Measurements from ENCODE around the gene TAF13. TPM values are rescaled to one million over a fixed set of nuclear protein-coding genes. Genes with fewer than 3 reads are reported as not detected.

TAF13 gene
- total and polyA plus RNA-seq, 2 of the 4 experiments (the other 2 are of a cell fraction), result 13.1 to 42.5 TPM

GRCh38 chr1:109115685-109116084, 39.9 kb upstream of the TAF13 start:
- no TSS peak for BruUV-seq (replicated peaks)
- H2BK20ac ChIP-seq (ENCODE audit: low read depth, low read length), result no peak overlapping the region
- no peak for DNase-seq
- H3K4ac ChIP-seq (ENCODE audit: low read depth, low read length), result no peak overlapping the region
- no peak overlapping the region for H2BK120ac ChIP-seq (ENCODE audit: low read depth, low read length)
- H3K56ac ChIP-seq (ENCODE audit: extremely low read depth, insufficient read depth, low read length), result no peak overlapping the region
- dilution Hi-C loops (cut with HindIII; ENCODE audit: low sequenced_read_pairs, unreplicated experiment) (no loop called here), in situ Hi-C loops (cut with MboI; ENCODE audit: low sequenced_read_pairs) (no loop called here), intact Hi-C loops (cut with micrococcal nuclease) (no loop called here)
- H3K4me2 ChIP-seq (ENCODE audit: low read depth, low read length), result no peak overlapping the region
- H3K27ac ChIP-seq (ENCODE audit: insufficient read depth, low read length), result no peak overlapping the region
- H4K20me1 ChIP-seq (ENCODE audit: insufficient read depth, low read length), result no peaks in the 10 kb centered on the region
- H4K8ac ChIP-seq (ENCODE audit: low read depth in 2 of 2, low read length in 2 of 2), result no peak overlapping the region
- no peak overlapping the region for H2AK5ac ChIP-seq (ENCODE audit: low read depth, low read length)
- H2AK9ac ChIP-seq (replicated peaks; ENCODE audit: low read depth, low read length, poor library complexity), result no peak overlapping the region
- H2BK15ac ChIP-seq (ENCODE audit: low read depth, low read length), result no peak overlapping the region
- H3K14ac ChIP-seq (replicated peaks; ENCODE audit: low read depth, low read length), result no peak overlapping the region
- H3K36me3 ChIP-seq (ENCODE audit: control insufficient read depth, insufficient read depth, low read length), result no peaks in the 10 kb centered on the region
- H3K79me1 ChIP-seq (ENCODE audit: low read depth in 1 of 2, low read length in 2 of 2), result no peaks in the 10 kb centered on the region
- no peak overlapping the region for H3K4me3 ChIP-seq (ENCODE audit: insufficient read depth, low read depth, low read length)
- H3K9me1 ChIP-seq (ENCODE audit: insufficient read depth, low read length), result no peaks in the 10 kb centered on the region
- no peak overlapping the region for H3K9ac ChIP-seq (ENCODE audit: low read depth, low read length)
- ATAC-seq (ENCODE audit: low read depth), result no peak
- peaks cover 24% of the 10 kb centered on the region for H3K27me3 ChIP-seq (ENCODE audit: control insufficient read depth, insufficient read depth, low read length)
- ChIA-PET POLR2A (ENCODE audit: unreplicated experiment) (no interaction called here), CTCF (interaction anchor here (0.5 kb wide), 1 partner anchor 283 kb away, joined by 3 read pairs; no protein-coding TSS in a partner anchor)
- H3K4me1 ChIP-seq (ENCODE audit: control insufficient read depth, insufficient read depth, low read length), result peaks cover 2% of the 10 kb centered on the region; the same call in 1 of the 2 replicates
- H4K5ac ChIP-seq (ENCODE audit: low read depth, low read length), result no peak overlapping the region
- no peak overlapping the region for H4K91ac ChIP-seq (ENCODE audit: insufficient read depth, low read depth, low read length)
- no CpG with 5 or more reads among the region's 2 CpGs for WGBS, 2 experiments (ENCODE audit: extremely low coverage in 2 of 2, insufficient read length in 1 of 2)
- TF ChIP-seq NFE2L2 (IDR thresholded peaks at IDR 0.05; ENCODE audit: low read depth, low read length), result no peak
- TF ChIP-seq MAZ (IDR thresholded peaks at IDR 0.05; ENCODE audit: borderline replicate concordance, low read depth, low read length), result no peak
- TF ChIP-seq ELK1 (IDR thresholded peaks at IDR 0.05; ENCODE audit: borderline replicate concordance, low read depth, low read length), result no peak
- TF ChIP-seq RFX5 (IDR thresholded peaks at IDR 0.05; ENCODE audit: low read depth, low read length), result no peak
- no peak for TF ChIP-seq CTCF (conservative IDR thresholded peaks at IDR 0.05; ENCODE audit: low read depth, low read length)
- TF ChIP-seq USF2 (IDR thresholded peaks at IDR 0.05; ENCODE audit: low read depth, low read length), result no peak
- TF ChIP-seq RCOR1 (IDR thresholded peaks at IDR 0.05; ENCODE audit: insufficient replicate concordance, low read length), result no peak
- TF ChIP-seq FOS (IDR thresholded peaks at IDR 0.05; ENCODE audit: low read depth, low read length), result no peak
- no peak for TF ChIP-seq MAFK (IDR thresholded peaks at IDR 0.05; ENCODE audit: low read depth, low read length)
- TF ChIP-seq CHD1 (IDR thresholded peaks at IDR 0.05; ENCODE audit: low read depth, low read length), result no peak
- TF ChIP-seq RAD21 (IDR thresholded peaks at IDR 0.05; ENCODE audit: low read length), result no peak
- TF ChIP-seq BHLHE40 (IDR thresholded peaks at IDR 0.05; ENCODE audit: low read depth, low read length), result no peak
- TF ChIP-seq SMC3 (IDR thresholded peaks at IDR 0.05; ENCODE audit: low read depth, low read length), result no peak
- no peak overlapping the region for H2BK5ac ChIP-seq (ENCODE audit: low read depth, low read length, poor library complexity, severe bottlenecking)
- H2AFZ ChIP-seq (replicated peaks; ENCODE audit: low read length, poor library complexity), result no peak overlapping the region
- H3K18ac ChIP-seq (ENCODE audit: low read depth, low read length), result no peak overlapping the region
- no peaks in the 10 kb centered on the region for H3K9me3 ChIP-seq (ENCODE audit: control insufficient read depth, insufficient read depth, low read length)
- no peak overlapping the region for H3K23ac ChIP-seq (ENCODE audit: low read depth, low read length)

Data from IMR-90 (cell line).